Measurements from ENCODE around the gene PDCD11. TPM values are rescaled to one million over a fixed set of nuclear protein-coding genes. Genes with fewer than 3 reads are reported as not detected.
A peak's percentile ranks its signal among the peaks of the same experiment; 100 is the strongest.

Gene PDCD11
- total and polyA plus RNA-seq, 12 donors = 9.4 to 16.9 (median 12.7) TPM

DNA sequence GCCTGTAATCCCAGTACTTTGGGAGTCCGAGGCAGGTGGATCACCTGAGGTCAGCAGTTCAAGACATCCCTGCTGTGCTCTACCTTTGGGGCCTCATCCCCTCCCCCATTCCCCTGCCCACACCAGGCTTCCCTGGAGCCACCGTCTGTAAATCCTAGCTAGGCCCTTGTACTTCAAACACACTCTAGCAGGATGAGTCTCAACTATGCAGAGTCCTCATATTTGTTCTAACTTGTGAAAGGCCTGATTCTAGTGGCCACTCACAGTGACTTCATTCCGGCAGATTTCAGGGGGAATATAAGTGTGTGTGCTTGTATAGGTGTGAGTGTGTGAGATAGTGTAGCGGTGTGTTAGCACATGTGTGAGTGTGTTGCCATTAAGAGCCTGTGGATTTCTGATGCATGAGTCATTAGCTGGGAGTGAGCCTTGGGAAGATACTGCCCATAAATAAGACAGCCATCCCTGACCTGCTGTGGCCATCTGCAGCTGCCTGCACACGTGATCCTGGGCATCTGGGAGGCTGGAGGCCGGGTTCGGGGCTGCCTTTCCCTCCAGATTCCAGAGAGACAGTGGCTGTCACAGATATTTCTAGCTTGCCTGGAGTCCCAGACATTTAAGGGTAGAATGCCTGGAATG is 95.4 kb downstream of the PDCD11 start:
- intact Hi-C loops (cut with DNase I) = no loop called here
- ATAC-seq (peak in 7 of 8 donors; percentile 46 to 73 (median 50)), DNase-seq (no peak)
- 55 to 56% methylated on average over 7 of the region's 7 CpGs for WGBS, 2 donors
- H3K27me3 ChIP-seq = peaks cover 0 to 49% (median 22%) of the 10 kb centered on the region in 7 donors
- TF ChIP-seq, protein P1, sequence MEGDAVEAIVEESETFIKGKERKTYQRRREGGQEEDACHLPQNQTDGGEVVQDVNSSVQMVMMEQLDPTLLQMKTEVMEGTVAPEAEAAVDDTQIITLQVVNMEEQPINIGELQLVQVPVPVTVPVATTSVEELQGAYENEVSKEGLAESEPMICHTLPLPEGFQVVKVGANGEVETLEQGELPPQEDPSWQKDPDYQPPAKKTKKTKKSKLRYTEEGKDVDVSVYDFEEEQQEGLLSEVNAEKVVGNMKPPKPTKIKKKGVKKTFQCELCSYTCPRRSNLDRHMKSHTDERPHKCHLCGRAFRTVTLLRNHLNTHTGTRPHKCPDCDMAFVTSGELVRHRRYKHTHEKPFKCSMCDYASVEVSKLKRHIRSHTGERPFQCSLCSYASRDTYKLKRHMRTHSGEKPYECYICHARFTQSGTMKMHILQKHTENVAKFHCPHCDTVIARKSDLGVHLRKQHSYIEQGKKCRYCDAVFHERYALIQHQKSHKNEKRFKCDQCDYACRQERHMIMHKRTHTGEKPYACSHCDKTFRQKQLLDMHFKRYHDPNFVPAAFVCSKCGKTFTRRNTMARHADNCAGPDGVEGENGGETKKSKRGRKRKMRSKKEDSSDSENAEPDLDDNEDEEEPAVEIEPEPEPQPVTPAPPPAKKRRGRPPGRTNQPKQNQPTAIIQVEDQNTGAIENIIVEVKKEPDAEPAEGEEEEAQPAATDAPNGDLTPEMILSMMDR (IDR thresholded peaks at IDR 0.05) = no peak
- H3K4me3 ChIP-seq = no peak overlapping the region
- peaks cover 3 to 27% (median 19%) of the 10 kb centered on the region in 9 donors for H3K4me1 ChIP-seq
- no peak overlapping the region for H3K27ac ChIP-seq
- H3K36me3 ChIP-seq = no peaks in the 10 kb centered on the region
- no peaks in the 10 kb centered on the region for H3K9me3 ChIP-seq

DNA sequence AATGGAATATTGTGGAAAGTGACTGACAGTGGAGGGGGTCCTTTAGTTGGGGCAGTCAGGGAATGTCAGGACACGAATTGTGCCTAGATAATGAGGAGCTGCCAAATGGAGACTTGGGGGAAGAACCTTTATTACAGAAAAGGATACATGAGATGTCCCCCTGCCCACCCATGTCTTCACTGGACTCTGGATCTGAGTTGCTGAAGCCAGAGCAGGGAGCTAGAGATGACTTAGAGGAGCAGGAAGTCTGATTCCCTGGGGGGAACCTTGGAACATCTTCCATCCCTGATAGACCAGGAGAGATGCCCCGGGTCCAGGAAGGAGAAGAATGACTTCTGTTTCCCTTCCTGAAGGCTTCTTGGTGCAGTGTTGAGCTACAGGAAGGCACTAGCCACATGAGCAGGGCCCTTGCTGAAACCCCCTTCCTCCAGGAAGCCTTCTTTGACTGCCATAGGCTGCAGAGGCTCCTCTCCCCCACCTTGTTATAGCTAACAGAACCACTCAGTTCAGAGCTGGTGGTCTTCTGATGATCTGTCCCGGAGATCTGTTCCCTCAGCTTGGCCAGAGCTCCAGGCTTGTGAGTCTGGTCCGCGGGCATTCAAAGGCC is 96.3 kb downstream of the PDCD11 start:
- H3K27ac ChIP-seq = no peak overlapping the region
- H3K4me1 ChIP-seq = peaks cover 3 to 27% (median 19%) of the 10 kb centered on the region in 9 donors
- ATAC-seq (peak in 1 of 8 donors; percentile 13), DNase-seq (no peak)
- peak overlapping the region in 4 of 10 donors; percentile 59 to 71 (median 64) for H3K4me3 ChIP-seq
- H3K36me3 ChIP-seq = no peaks in the 10 kb centered on the region
- peaks cover 0 to 57% (median 26%) of the 10 kb centered on the region in 7 donors for H3K27me3 ChIP-seq
- intact Hi-C loops (cut with DNase I) = no loop called here
- TF ChIP-seq, protein P1 (IDR thresholded peaks at IDR 0.05) = no peak
- WGBS, 2 donors = 64 to 68% methylated on average over 5 of the region's 5 CpGs
- no peaks in the 10 kb centered on the region for H3K9me3 ChIP-seq

DNA sequence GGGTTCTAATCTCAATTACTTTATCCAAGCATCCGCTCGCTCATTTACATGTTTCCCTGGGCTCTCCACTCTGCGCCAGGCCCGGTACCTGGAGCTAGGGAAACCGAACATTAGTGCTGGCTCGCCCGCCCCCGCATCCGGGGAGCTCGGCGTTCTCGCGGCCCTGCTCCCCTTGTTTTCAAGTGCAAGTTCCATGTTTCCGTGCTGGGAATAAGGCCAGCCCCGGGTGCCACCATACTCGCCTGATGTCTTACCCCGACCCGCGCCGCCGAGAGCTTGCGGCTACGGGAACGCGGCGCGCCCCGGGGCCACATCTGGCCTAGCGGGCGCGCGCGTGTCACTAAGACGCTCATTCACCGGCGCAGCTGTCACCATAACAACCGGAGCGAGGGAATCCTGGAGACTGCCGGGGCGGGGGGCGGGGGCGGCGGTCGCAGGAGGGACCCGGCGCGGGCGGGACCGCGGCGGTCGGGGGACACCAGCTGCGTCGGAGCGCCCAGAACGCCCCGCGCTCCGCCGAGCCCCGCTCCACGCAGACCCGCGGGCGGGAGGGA is 97.0 kb downstream of the PDCD11 start, which contains the start of gene NEURL1:
Gene NEURL1, plus strand, starts transcription at position 344 of the 554 bp plus-strand sequence. CDS start 683 bp downstream, outside the sequence.
- H3K9me3 ChIP-seq = no peaks in the 10 kb centered on the region
- intact Hi-C loops (cut with DNase I) = no loop called here
- peak within 1 kb of the TSS; percentile 55 to 71 (median 60) for H3K4me3 ChIP-seq
- ATAC-seq (peak in 4 of 8 donors; percentile 9 to 31 (median 23)), DNase-seq (no peak)
- H3K36me3 ChIP-seq = no peaks in the 10 kb centered on the region
- H3K27ac ChIP-seq = no peak within 1 kb of the TSS
- TF ChIP-seq, protein P1 (IDR thresholded peaks at IDR 0.05) = no peak
- peaks cover 0 to 61% (median 26%) of the 10 kb centered on the region in 7 donors for H3K27me3 ChIP-seq
- WGBS, 2 donors = 1 to 2% methylated on average over 65 of the region's 65 CpGs
- H3K4me1 ChIP-seq = peaks cover 3 to 27% (median 19%) of the 10 kb centered on the region in 9 donors
